IMR-90 (cell line): ENCODE data around the gene IL2RA.

ENCODE experiments used
- BHLHE40 ChIP-seq: fragments of 150-350 bp; IDR thresholded peaks from 2 replicates; pipeline ENCODE4 v1.6.1; 2016; ENCODE audit warnings: mild to moderate bottlenecking, low read depth, low read length
- CHD1 ChIP-seq: IDR thresholded peaks from 2 replicates; pipeline ENCODE4 v1.6.1; 2012; ENCODE audit warnings: low read depth, low read length, improper control_type of control experiment
- CTCF ChIP-seq: conservative IDR thresholded peaks from 2 replicates; pipeline ENCODE4 v1.5.1; 2012; ENCODE audit warnings: mild to moderate bottlenecking, low read depth, low read length, improper control_type of control experiment
- ELK1 ChIP-seq: fragments of 150-350 bp; IDR thresholded peaks from 2 replicates; pipeline ENCODE4 v1.6.1; 2016; ENCODE audit warnings: low read depth, mild to moderate bottlenecking, low read length, moderate library complexity, borderline replicate concordance
- MAFK ChIP-seq: IDR thresholded peaks from 2 replicates; pipeline ENCODE4 v1.6.1; 2012; ENCODE audit warnings: low read depth, low read length, improper control_type of control experiment
- MAZ ChIP-seq: IDR thresholded peaks from 2 replicates; pipeline ENCODE4 v1.6.1; 2012; ENCODE audit warnings: low read depth, mild to moderate bottlenecking, low read length, improper control_type of control experiment, moderate library complexity, borderline replicate concordance
- MXI1 ChIP-seq: IDR thresholded peaks from 2 replicates; pipeline ENCODE4 v1.6.1; 2012; ENCODE audit warnings: low read depth, mild to moderate bottlenecking, low read length, moderate library complexity, borderline replicate concordance
- NFE2L2 ChIP-seq: fragments of 150-350 bp; IDR thresholded peaks from 2 replicates; pipeline ENCODE4 v1.6.1; 2016; ENCODE audit warnings: low read depth, mild to moderate bottlenecking, low read length
- POLR2A ChIP-seq: IDR thresholded peaks from 2 replicates; pipeline ENCODE4 v1.6.1; 2012; ENCODE audit warnings: mild to moderate bottlenecking, low read depth, low read length
- RAD21 ChIP-seq: IDR thresholded peaks from 2 replicates; pipeline ENCODE4 v1.6.1; 2012; ENCODE audit warnings: low read length, improper control_type of control experiment
- RCOR1 ChIP-seq: IDR thresholded peaks from 2 replicates; pipeline ENCODE4 v1.6.1; 2012; ENCODE audit warnings: mild to moderate bottlenecking, low read length, improper control_type of control experiment; ENCODE audit not compliant: insufficient replicate concordance
- RFX5 ChIP-seq: IDR thresholded peaks from 2 replicates; pipeline ENCODE4 v1.8.0; 2012; ENCODE audit warnings: low read depth, mild to moderate bottlenecking, low read length, moderate library complexity
- SMC3 ChIP-seq: fragments of 150-350 bp; IDR thresholded peaks from 2 replicates; pipeline ENCODE4 v1.6.1; 2016; ENCODE audit warnings: low read depth, mild to moderate bottlenecking, antibody characterized with exemption, low read length, moderate library complexity
- TF ChIP-seq, protein P1 (sequence below): fragments of 150-350 bp; IDR thresholded peaks from 2 replicates; pipeline ENCODE4 v1.6.1; 2017; ENCODE audit warnings: mild to moderate bottlenecking, antibody characterized with exemption, low read length, low read depth

DNA sequence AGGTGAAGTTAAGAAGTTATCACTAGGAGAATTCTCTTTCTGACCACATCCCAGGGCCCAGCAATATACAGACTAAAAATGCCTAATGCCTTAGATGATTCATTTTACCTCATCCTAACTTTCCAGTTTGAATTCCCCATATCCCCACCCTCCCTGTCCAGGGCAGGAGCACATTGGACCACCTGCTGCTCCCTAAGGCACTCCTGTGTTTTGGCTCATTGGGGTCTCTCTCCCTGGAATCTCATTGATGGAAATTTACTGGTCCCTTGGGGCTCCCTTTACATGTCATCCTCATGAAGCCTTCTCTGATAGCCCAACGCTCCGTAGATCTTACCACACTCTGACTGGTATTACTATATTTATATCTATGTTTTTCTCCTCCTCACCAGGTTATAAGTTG lies 2.7 kb downstream of the IL2RA start:
- TF ChIP-seq RCOR1: no peak
- TF ChIP-seq CTCF: no peak
- TF ChIP-seq RAD21: no peak
- TF ChIP-seq POLR2A: no peak
- no peak for TF ChIP-seq SMC3
- no peak for TF ChIP-seq MAZ
- no peak for TF ChIP-seq RFX5
- TF ChIP-seq CHD1: no peak
- TF ChIP-seq NFE2L2: no peak
- no peak for TF ChIP-seq MAFK
- no peak for TF ChIP-seq MXI1
- TF ChIP-seq ELK1: no peak
- TF ChIP-seq, protein P1, sequence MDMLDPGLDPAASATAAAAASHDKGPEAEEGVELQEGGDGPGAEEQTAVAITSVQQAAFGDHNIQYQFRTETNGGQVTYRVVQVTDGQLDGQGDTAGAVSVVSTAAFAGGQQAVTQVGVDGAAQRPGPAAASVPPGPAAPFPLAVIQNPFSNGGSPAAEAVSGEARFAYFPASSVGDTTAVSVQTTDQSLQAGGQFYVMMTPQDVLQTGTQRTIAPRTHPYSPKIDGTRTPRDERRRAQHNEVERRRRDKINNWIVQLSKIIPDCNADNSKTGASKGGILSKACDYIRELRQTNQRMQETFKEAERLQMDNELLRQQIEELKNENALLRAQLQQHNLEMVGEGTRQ: no peak
- TF ChIP-seq BHLHE40: no peak
